OCI-LY1 (cell line): ENCODE data around the gene GSTM1.
"Not testable (repeated sequence)": the region's sequence is repeated elsewhere in the genome, so short reads cannot be mapped to it uniquely, and the experiment has no call there.

Source experiments
- H2AFZ ChIP-seq: fragments of 200-600 bp; sonication (generic), shearing (Covaris generic); 2 replicates; pipeline ENCODE4 v1.6.0; 2014; ENCODE audit warnings: antibody characterized with exemption, mild to moderate bottlenecking, low read length
- H3F3A ChIP-seq: fragments of 200-600 bp; sonication (generic), shearing (Covaris generic); 2 replicates; pipeline ENCODE4 v1.6.0; 2014; ENCODE audit warnings: mild to moderate bottlenecking, antibody characterized with exemption, low read length, moderate library complexity; ENCODE audit not compliant: insufficient read depth
- H3K27ac ChIP-seq: fragments of 200-600 bp; sonication (generic); 2 replicates; pipeline ENCODE4 v1.5.1; 2014; ENCODE audit warnings: low read length, mixed run types, mild to moderate bottlenecking, low read depth; ENCODE audit not compliant: poor library complexity, severe bottlenecking
- H3K27me3 ChIP-seq: fragments of 200-600 bp; sonication (generic); 2 replicates; pipeline ENCODE4 v1.6.0; 2014; ENCODE audit warnings: antibody characterized with exemption, mild to moderate bottlenecking, low read length, moderate library complexity; ENCODE audit not compliant: insufficient read depth
- H3K36me3 ChIP-seq: fragments of 200-600 bp; sonication (generic); 2 replicates; pipeline ENCODE4 v1.6.1; 2014; ENCODE audit warnings: mild to moderate bottlenecking, antibody characterized with exemption, low read length, moderate library complexity, mixed read lengths; ENCODE audit not compliant: insufficient read depth
- H3K4me1 ChIP-seq: fragments of 200-600 bp; sonication (generic); 2 replicates; pipeline ENCODE4 v1.5.1; 2014; ENCODE audit warnings: mild to moderate bottlenecking, low read length, moderate library complexity; ENCODE audit not compliant: insufficient read depth, severe bottlenecking
- H3K4me2 ChIP-seq: fragments of 200-600 bp; sonication (generic), shearing (Covaris generic); 2 replicates; pipeline ENCODE4 v1.6.1; 2014; ENCODE audit warnings: low read length
- H3K4me3 ChIP-seq: fragments of 200-600 bp; sonication (generic); 2 replicates; pipeline ENCODE4 v1.5.1; 2014; ENCODE audit warnings: low read length, low read depth, mild to moderate bottlenecking, mixed read lengths; ENCODE audit not compliant: poor library complexity, severe bottlenecking
- H3K79me2 ChIP-seq: fragments of 200-600 bp; shearing (Covaris generic); 2 replicates; pipeline ENCODE4 v1.6.1; 2016; ENCODE audit warnings: mixed run types, low read length, mixed read lengths; ENCODE audit not compliant: insufficient read depth
- H3K9ac ChIP-seq: fragments of 200-600 bp; sonication (generic), shearing (Covaris generic); 2 replicates; pipeline ENCODE4 v1.6.1; 2014; ENCODE audit warnings: mild to moderate bottlenecking, low read length, mixed read lengths
- H3K9me2 ChIP-seq: fragments of 200-600 bp; sonication (generic), shearing (Covaris generic); 2 replicates; pipeline ENCODE4 v1.6.1; 2014; ENCODE audit warnings: low read depth, mild to moderate bottlenecking, low read length, mixed read lengths
- H3K9me3 ChIP-seq: fragments of 200-600 bp; shearing (Covaris generic); 2 replicates; pipeline ENCODE4 v1.6.1; 2014; ENCODE audit warnings: low read length, mixed read lengths
- H4K20me1 ChIP-seq: fragments of 200-600 bp; sonication (generic), shearing (Covaris generic); 2 replicates; pipeline ENCODE4 v1.6.0; 2016; ENCODE audit warnings: mild to moderate bottlenecking, low read length; ENCODE audit not compliant: insufficient read depth
- EZH2 ChIP-seq: fragments of 200-600 bp; sonication (generic), shearing (Covaris generic); IDR thresholded peaks from 2 replicates; pipeline ENCODE4 v1.8.0; 2017; ENCODE audit warnings: borderline replicate concordance, mixed run types, mild to moderate bottlenecking, antibody characterized with exemption, low read length, moderate library complexity, mixed read lengths
- TF ChIP-seq, protein P1 (sequence below): fragments of 200-600 bp; sonication (generic), shearing (Covaris generic); IDR thresholded peaks from 2 replicates; pipeline ENCODE4 v1.5.1; 2017; ENCODE audit warnings: mild to moderate bottlenecking, antibody characterized with exemption, low read length, moderate library complexity, mixed read lengths

Gene GSTM1

DNA sequence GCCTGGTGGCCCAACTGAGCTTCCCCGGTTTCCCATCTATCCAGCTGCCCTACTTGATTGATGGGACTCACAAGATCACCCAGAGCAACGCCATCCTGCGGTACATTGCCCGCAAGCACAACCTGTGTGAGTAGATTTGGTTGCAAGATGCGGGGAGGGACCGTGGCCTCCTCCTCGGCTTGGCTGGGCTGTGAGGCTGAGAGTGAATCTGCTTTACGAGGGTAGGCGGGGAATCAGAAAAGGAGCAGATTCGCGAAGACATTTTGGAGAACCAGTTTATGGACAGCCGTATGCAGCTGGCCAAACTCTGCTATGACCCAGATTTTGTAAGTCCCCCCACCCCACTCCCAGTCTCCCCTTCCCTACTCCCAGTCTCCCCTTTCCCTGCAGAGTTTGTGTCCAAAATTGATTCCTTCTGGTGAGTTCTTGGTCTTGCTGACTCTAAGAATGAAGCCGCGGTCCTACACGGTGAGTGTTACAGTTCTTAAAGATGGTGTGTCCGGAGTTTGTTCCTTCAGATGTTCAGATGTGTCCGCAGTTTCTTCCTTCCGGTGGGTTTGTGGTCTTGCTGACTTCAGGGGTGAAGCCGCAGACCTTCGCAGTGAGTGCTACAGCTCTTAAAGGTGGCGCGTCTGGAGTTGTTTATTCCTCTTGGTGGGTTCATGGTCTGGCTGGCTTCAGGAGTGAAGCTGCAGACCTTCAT lies 18.2 kb upstream of the GSTM1 start:
- Histone ChIP-seq H3K4me2 (no peak overlapping the region), H3K79me2 (no peaks in the 10 kb centered on the region), H3K4me3 (no peak overlapping the region), H2AFZ (no peak overlapping the region), H3K9ac (no peak overlapping the region), H3K9me2 (no peaks in the 10 kb centered on the region), H3K36me3 (no peaks in the 10 kb centered on the region), H3F3A (no peaks in the 10 kb centered on the region), H3K27ac (no peak overlapping the region), H4K20me1 (no peaks in the 10 kb centered on the region), H3K9me3 (no peaks in the 10 kb centered on the region), H3K27me3 (no peaks in the 10 kb centered on the region), H3K4me1 (peaks cover 9% of the 10 kb centered on the region)
- TF ChIP-seq EZH2: no peak
- TF ChIP-seq, protein P1, sequence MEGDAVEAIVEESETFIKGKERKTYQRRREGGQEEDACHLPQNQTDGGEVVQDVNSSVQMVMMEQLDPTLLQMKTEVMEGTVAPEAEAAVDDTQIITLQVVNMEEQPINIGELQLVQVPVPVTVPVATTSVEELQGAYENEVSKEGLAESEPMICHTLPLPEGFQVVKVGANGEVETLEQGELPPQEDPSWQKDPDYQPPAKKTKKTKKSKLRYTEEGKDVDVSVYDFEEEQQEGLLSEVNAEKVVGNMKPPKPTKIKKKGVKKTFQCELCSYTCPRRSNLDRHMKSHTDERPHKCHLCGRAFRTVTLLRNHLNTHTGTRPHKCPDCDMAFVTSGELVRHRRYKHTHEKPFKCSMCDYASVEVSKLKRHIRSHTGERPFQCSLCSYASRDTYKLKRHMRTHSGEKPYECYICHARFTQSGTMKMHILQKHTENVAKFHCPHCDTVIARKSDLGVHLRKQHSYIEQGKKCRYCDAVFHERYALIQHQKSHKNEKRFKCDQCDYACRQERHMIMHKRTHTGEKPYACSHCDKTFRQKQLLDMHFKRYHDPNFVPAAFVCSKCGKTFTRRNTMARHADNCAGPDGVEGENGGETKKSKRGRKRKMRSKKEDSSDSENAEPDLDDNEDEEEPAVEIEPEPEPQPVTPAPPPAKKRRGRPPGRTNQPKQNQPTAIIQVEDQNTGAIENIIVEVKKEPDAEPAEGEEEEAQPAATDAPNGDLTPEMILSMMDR: no peak

- H2AFZ ChIP-seq, H3K9me3 ChIP-seq, H3K27ac ChIP-seq, H4K20me1 ChIP-seq, H3K27me3 ChIP-seq, H3K4me2 ChIP-seq, H3K4me1 ChIP-seq, H3K9ac ChIP-seq, H3K36me3 ChIP-seq, H3K9me2 ChIP-seq, H3K79me2 ChIP-seq, H3F3A ChIP-seq, H3K4me3 ChIP-seq: not testable (repeated sequence)
Observed at GRCh38 chr1:109669949-109670302, 17.7 kb upstream of the GSTM1 start.

DNA sequence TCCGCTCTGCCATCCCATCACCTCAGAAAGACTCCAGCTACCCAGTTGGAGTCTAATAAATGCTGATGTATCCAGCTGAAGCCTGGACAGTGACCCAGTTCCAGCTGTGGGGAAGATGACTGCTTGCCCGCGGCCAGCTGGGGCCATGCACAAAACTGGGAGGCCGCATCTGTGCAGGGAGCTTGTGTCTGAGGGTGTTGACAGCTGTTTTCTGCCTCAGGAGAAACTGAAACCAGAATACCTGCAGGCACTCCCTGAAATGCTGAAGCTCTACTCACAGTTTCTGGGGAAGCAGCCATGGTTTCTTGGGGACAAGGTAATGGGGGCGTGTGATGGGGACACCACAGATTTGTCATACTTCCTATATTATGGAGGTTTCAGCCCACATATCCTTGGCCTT lies 16.6 kb upstream of the GSTM1 start:
- H4K20me1 ChIP-seq: no peaks in the 10 kb centered on the region
- H3F3A ChIP-seq: no peaks in the 10 kb centered on the region
- H3K9me2 ChIP-seq: no peaks in the 10 kb centered on the region
- H3K9me3 ChIP-seq: no peaks in the 10 kb centered on the region
- H3K27me3 ChIP-seq: no peaks in the 10 kb centered on the region
- H3K79me2 ChIP-seq: no peaks in the 10 kb centered on the region
- no peak overlapping the region for H3K27ac ChIP-seq
- H3K4me3 ChIP-seq: no peak overlapping the region
- TF ChIP-seq, protein P1: no peak
- no peak for TF ChIP-seq EZH2
- no peak overlapping the region for H3K4me2 ChIP-seq
- H3K36me3 ChIP-seq: no peaks in the 10 kb centered on the region
- H3K9ac ChIP-seq: no peak overlapping the region
- peaks cover 9% of the 10 kb centered on the region for H3K4me1 ChIP-seq
- no peak overlapping the region for H2AFZ ChIP-seq

- not testable (repeated sequence) for H3K27ac ChIP-seq, H3K4me1 ChIP-seq, H3K79me2 ChIP-seq, H3F3A ChIP-seq, H4K20me1 ChIP-seq, H3K27me3 ChIP-seq, H3K4me3 ChIP-seq, H2AFZ ChIP-seq, H3K36me3 ChIP-seq, H3K9me3 ChIP-seq, H3K9me2 ChIP-seq, H3K4me2 ChIP-seq, H3K9ac ChIP-seq
Observed at GRCh38 chr1:109673861-109674260, 13.8 kb upstream of the GSTM1 start.

GRCh38 chr1:109676683-109677381 lies 10.8 kb upstream of the GSTM1 start:
- not testable (repeated sequence) for H3K36me3 ChIP-seq, H3K27ac ChIP-seq, H3K9me2 ChIP-seq, H3K79me2 ChIP-seq, H3K9me3 ChIP-seq, H2AFZ ChIP-seq, H3F3A ChIP-seq, H3K27me3 ChIP-seq, H3K4me3 ChIP-seq, H3K4me1 ChIP-seq, H3K9ac ChIP-seq, H3K4me2 ChIP-seq, H4K20me1 ChIP-seq
